Coronary artery (tissue), 2 donors: Measurements from ENCODE around the gene RRBP1.

Experiments
- DNase-seq: peaks from one replicate; pipeline ENCODE4 v3.0.0-alpha.2; 2017; ENCODE audit warnings: low spot score
- H3K27ac ChIP-seq, 2 donors: fragments of 200-600 bp; sonication (generic); one replicate each; pipeline ENCODE4 v1.5.1; 2016 to 2019
- H3K4me3 ChIP-seq: fragments of 200-600 bp; sonication (generic); 2 replicates; pipeline ENCODE4 v1.5.1; 2016; ENCODE audit warnings: mild to moderate bottlenecking, moderate library complexity
- CTCF ChIP-seq: fragments of 200-600 bp; sonication (generic); IDR thresholded peaks from one replicate; pipeline ENCODE4 v1.5.1; 2019; ENCODE audit warnings: antibody characterized with exemption

The RRBP1 gene

GRCh38 chr20:17683218-17684076, 1.4 kb upstream of the RRBP1 start:
- H3K4me3 ChIP-seq: no peak overlapping the region
- no peak for TF ChIP-seq CTCF
- H3K27ac ChIP-seq: no peak overlapping the region
- DNase-seq: peak; percentile 46

- no peak for DNase-seq
- TF ChIP-seq CTCF: no peak
- Histone ChIP-seq H3K4me3 (peak overlapping the region; percentile 92), H3K27ac (peak overlapping the region; percentile 65 to 78)
Measured at GRCh38 chr20:17682889-17683198, 802 bp upstream of the RRBP1 start.

- Histone ChIP-seq H3K27ac (peak overlapping the region; percentile 89 to 98), H3K4me3 (peak overlapping the region; percentile 92)
- DNase-seq: no peak
- TF ChIP-seq CTCF: no peak
Measured at GRCh38 chr20:17681726-17682102, 328 bp downstream of the RRBP1 start.

GRCh38 chr20:17680836-17681725, 961 bp downstream of the RRBP1 start:
- Histone ChIP-seq H3K4me3 (peak overlapping the region; percentile 92), H3K27ac (peak overlapping the region; percentile 89 to 98)
- TF ChIP-seq CTCF: peak; percentile 52
- DNase-seq: peak; percentile 87

- TF ChIP-seq CTCF: no peak
- DNase-seq: peak; percentile 78
- peak overlapping the region; percentile 89 to 98 for H3K27ac ChIP-seq
- H3K4me3 ChIP-seq: peak overlapping the region; percentile 92
Measured at GRCh38 chr20:17679941-17680835, 1.9 kb downstream of the RRBP1 start.

- Histone ChIP-seq H3K27ac (peak overlapping the region; percentile 19 to 98), H3K4me3 (no peak overlapping the region)
- DNase-seq: no peak
- no peak for TF ChIP-seq CTCF
Measured at GRCh38 chr20:17678886-17679285, 3.2 kb downstream of the RRBP1 start.
